ENCODE measurements around the gene IFIT3.

DNA sequence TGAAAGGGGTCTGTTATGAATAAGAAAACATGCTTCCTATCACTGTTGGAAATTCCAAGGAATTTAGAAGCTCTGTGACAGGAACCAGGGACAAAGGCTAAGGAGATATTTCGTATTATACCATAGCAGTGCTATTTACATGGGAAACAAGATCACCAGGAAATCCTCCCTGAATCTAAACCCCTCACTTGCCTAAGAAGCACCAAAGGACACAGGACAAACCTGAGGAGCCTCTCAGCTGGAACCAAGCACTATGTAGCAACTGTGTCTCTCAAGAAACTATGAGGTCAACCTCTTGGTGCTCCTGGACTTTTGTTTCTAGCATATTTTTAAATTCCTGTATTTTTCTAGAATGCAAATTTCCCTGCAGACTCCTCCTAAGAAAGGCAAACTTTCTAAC, 29.3 kb downstream of the IFIT3 start:
- TF ChIP-seq PRDM1 (tag by site-specific recombination; IDR thresholded peaks at IDR 0.05) = no peak
- no peak for TF ChIP-seq ZNF24 (tag by site-specific recombination; IDR thresholded peaks at IDR 0.05)
- no peak for TF ChIP-seq CTCF (tag by site-specific recombination; IDR thresholded peaks at IDR 0.05)
- TF ChIP-seq, protein P1, sequence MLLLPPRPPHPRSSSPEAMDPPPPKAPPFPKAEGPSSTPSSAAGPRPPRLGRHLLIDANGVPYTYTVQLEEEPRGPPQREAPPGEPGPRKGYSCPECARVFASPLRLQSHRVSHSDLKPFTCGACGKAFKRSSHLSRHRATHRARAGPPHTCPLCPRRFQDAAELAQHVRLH (tag by site-specific recombination; IDR thresholded peaks at IDR 0.05) = no peak
- TF ChIP-seq ZNF362 (tag by site-specific recombination; IDR thresholded peaks at IDR 0.05) = no peak
- no peak for TF ChIP-seq ZNF76 (tag by site-specific recombination; IDR thresholded peaks at IDR 0.05; ENCODE audit: borderline replicate concordance, low read depth)
